C4-2B (cell line): ENCODE data around the gene RNF148.

Experiments used
- CTCF ChIP-seq: fragments of 450-650 bp; conservative IDR thresholded peaks from 2 replicates; pipeline ENCODE4 v1.5.1; 2017; ENCODE audit warnings: mild to moderate bottlenecking
- ZFX ChIP-seq: fragments of 450-650 bp; IDR thresholded peaks from 2 replicates; pipeline ENCODE4 v1.6.1; 2017

GRCh38 chr7:122727759-122728158 lies 25.0 kb upstream of the RNF148 start:
- TF ChIP-seq CTCF, result no peak
- no peak for TF ChIP-seq ZFX
